Measurements from ENCODE around the gene CARMIL1. TPM values are rescaled to one million over a fixed set of nuclear protein-coding genes. Genes with fewer than 3 reads are reported as not detected.

Gene CARMIL1
- total RNA-seq, 1 donor from 2014 or later = 19.6 TPM

DNA sequence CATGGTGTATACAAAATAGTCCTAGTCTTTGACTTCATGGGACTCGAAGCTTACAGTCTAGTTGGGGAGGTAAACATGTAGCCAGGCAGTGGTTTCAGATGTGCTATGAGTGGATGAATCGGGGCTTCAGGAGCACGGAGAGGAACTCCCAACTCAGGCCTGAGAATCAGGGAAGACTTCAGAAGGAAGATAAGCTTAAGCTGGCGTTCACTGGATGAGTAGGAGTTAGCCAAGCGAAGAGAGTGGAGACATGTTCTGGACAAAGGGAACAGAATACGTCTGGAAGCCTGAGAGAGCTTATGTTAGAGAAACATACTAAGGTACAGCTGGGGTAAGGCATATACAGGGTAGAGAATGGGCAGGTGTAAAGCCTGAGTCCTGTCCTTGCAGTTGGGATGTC is 8.8 kb downstream of the CARMIL1 start:
- H3K9me3 ChIP-seq = no peaks in the 10 kb centered on the region
- H3K4me1 ChIP-seq = no peaks in the 10 kb centered on the region
- H3K36me3 ChIP-seq = no peaks in the 10 kb centered on the region
- H3K27me3 ChIP-seq = no peaks in the 10 kb centered on the region
- no peak overlapping the region for H3K4me3 ChIP-seq
- no peak overlapping the region for H3K27ac ChIP-seq
- intact Hi-C loops (cut with DNase I) = no loop called here
- no peak for DNase-seq (ENCODE audit: extremely low spot score in 2 of 2)
- TF ChIP-seq POLR2AphosphoS5 (IDR thresholded peaks at IDR 0.05; ENCODE audit: insufficient read depth in 1 of 2, low read depth in 1 of 2) (no peak), POLR2A (IDR thresholded peaks at IDR 0.05) (no peak), CTCF (IDR thresholded peaks at IDR 0.05) (no peak)

DNA sequence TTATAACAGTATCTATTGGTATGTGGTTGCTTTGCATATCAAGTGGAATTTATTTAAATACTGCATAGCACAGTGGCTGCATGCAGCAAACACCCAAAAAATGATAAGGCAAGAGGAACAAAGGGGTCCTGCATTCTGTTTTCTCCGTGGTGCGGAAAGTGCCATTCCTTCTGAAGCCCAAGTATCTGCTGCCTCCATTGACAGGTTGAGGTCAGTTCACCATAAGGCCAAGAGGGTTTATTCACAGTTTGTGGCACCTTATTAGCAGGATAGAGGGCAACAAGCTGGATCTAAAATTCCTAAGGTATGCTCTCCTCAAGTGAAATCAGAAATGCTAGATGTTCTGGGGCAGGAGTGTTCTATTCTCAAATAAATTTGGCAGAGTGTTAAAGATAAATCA is 9.3 kb downstream of the CARMIL1 start:
- DNase-seq (ENCODE audit: extremely low spot score in 2 of 2) = no peak
- TF ChIP-seq POLR2AphosphoS5 (IDR thresholded peaks at IDR 0.05; ENCODE audit: insufficient read depth in 1 of 2, low read depth in 1 of 2) (no peak), POLR2A (IDR thresholded peaks at IDR 0.05) (no peak), CTCF (IDR thresholded peaks at IDR 0.05) (no peak)
- intact Hi-C loops (cut with DNase I) = no loop called here
- Histone ChIP-seq H3K9me3 (no peaks in the 10 kb centered on the region), H3K27ac (no peak overlapping the region), H3K27me3 (no peaks in the 10 kb centered on the region), H3K4me3 (no peak overlapping the region), H3K36me3 (no peaks in the 10 kb centered on the region), H3K4me1 (no peaks in the 10 kb centered on the region)

- Histone ChIP-seq H3K9me3 (no peaks in the 10 kb centered on the region), H3K27me3 (no peaks in the 10 kb centered on the region), H3K36me3 (no peaks in the 10 kb centered on the region), H3K27ac (no peak overlapping the region), H3K4me3 (no peak overlapping the region), H3K4me1 (no peaks in the 10 kb centered on the region)
- TF ChIP-seq POLR2AphosphoS5 (IDR thresholded peaks at IDR 0.05; ENCODE audit: insufficient read depth in 1 of 2, low read depth in 1 of 2) = no peak
- TF ChIP-seq CTCF (IDR thresholded peaks at IDR 0.05) = no peak
- TF ChIP-seq POLR2A (IDR thresholded peaks at IDR 0.05) = no peak
- intact Hi-C loops (cut with DNase I) = no loop called here
- DNase-seq (ENCODE audit: extremely low spot score in 2 of 2) = no peak
Observed at GRCh38 chr6:25290306-25291060, 11.3 kb downstream of the CARMIL1 start.

- no peaks in the 10 kb centered on the region for H3K36me3 ChIP-seq
- TF ChIP-seq POLR2A (IDR thresholded peaks at IDR 0.05) (no peak), CTCF (IDR thresholded peaks at IDR 0.05) (no peak), POLR2AphosphoS5 (IDR thresholded peaks at IDR 0.05; ENCODE audit: insufficient read depth in 1 of 2, low read depth in 1 of 2) (no peak)
- peaks cover 17% of the 10 kb centered on the region for H3K4me1 ChIP-seq
- H3K9me3 ChIP-seq = no peaks in the 10 kb centered on the region
- no peaks in the 10 kb centered on the region for H3K27me3 ChIP-seq
- no peak overlapping the region for H3K27ac ChIP-seq
- no peak for DNase-seq (ENCODE audit: extremely low spot score in 2 of 2)
- intact Hi-C loops (cut with DNase I) = no loop called here
- no peak overlapping the region for H3K4me3 ChIP-seq
Observed at GRCh38 chr6:25292384-25292783, 13.2 kb downstream of the CARMIL1 start.

- H3K27ac ChIP-seq = peak overlapping the region; percentile 61
Observed at GRCh38 chr6:25295651-25296050, 16.5 kb downstream of the CARMIL1 start.

More at GRCh38 chr6:25295651-25296050, 16.5 kb downstream of the CARMIL1 start:
- H3K9me3 ChIP-seq = no peaks in the 10 kb centered on the region
- DNase-seq (ENCODE audit: extremely low spot score in 2 of 2) = no peak
- TF ChIP-seq CTCF (IDR thresholded peaks at IDR 0.05) (no peak), POLR2AphosphoS5 (IDR thresholded peaks at IDR 0.05; ENCODE audit: insufficient read depth in 1 of 2, low read depth in 1 of 2) (no peak), POLR2A (IDR thresholded peaks at IDR 0.05) (no peak)
- no peak overlapping the region for H3K4me3 ChIP-seq
- no peaks in the 10 kb centered on the region for H3K27me3 ChIP-seq
- intact Hi-C loops (cut with DNase I) = no loop called here
- no peaks in the 10 kb centered on the region for H3K36me3 ChIP-seq
- H3K4me1 ChIP-seq = peaks cover 21% of the 10 kb centered on the region
